Measurements from ENCODE around the gene MSH3. TPM values are rescaled to one million over a fixed set of nuclear protein-coding genes. Genes with fewer than 3 reads are reported as not detected.

MSH3 gene
- total RNA-seq, 1 donor from 2014 or later = 17.0 TPM

GRCh38 chr5:80904533-80905187 lies 250.2 kb downstream of the MSH3 start:
- peaks cover 7% of the 10 kb centered on the region for H3K4me1 ChIP-seq
- DNase-seq = no peak
- intact Hi-C loops (cut with DNase I) = no loop called here
- H3K4me3 ChIP-seq = no peak overlapping the region
- H3K36me3 ChIP-seq = no peaks in the 10 kb centered on the region
- no peaks in the 10 kb centered on the region for H3K27me3 ChIP-seq (ENCODE audit: low read depth)
- ATAC-seq = peak; percentile 32 to 47
- H3K27ac ChIP-seq = no peak overlapping the region
- H3K9me3 ChIP-seq = peaks cover 10% of the 10 kb centered on the region
- TF ChIP-seq CTCF (IDR thresholded peaks at IDR 0.05) = no peak

GRCh38 chr5:80905405-80905804 lies 251.0 kb downstream of the MSH3 start:
- Histone ChIP-seq H3K4me3 (no peak overlapping the region), H3K4me1 (peaks cover 7% of the 10 kb centered on the region), H3K27ac (no peak overlapping the region), H3K9me3 (peaks cover 10% of the 10 kb centered on the region), H3K36me3 (no peaks in the 10 kb centered on the region), H3K27me3 (ENCODE audit: low read depth) (no peaks in the 10 kb centered on the region)
- TF ChIP-seq CTCF (IDR thresholded peaks at IDR 0.05) = no peak
- ATAC-seq (no peak), DNase-seq (no peak)
- intact Hi-C loops (cut with DNase I) = no loop called here

- intact Hi-C loops (cut with DNase I) = no loop called here
- Histone ChIP-seq H3K4me3 (no peak overlapping the region), H3K27me3 (ENCODE audit: low read depth) (no peaks in the 10 kb centered on the region), H3K4me1 (no peaks in the 10 kb centered on the region), H3K36me3 (no peaks in the 10 kb centered on the region), H3K27ac (no peak overlapping the region), H3K9me3 (no peaks in the 10 kb centered on the region)
- ATAC-seq (no peak), DNase-seq (no peak)
- no peak for TF ChIP-seq CTCF (IDR thresholded peaks at IDR 0.05)
Observed at GRCh38 chr5:80912479-80912878, 258.0 kb downstream of the MSH3 start.

GRCh38 chr5:80915716-80916115 lies 261.3 kb downstream of the MSH3 start:
- ATAC-seq = no peak
- no peak overlapping the region for H3K27ac ChIP-seq
- intact Hi-C loops (cut with DNase I) = no loop called here

GRCh38 chr5:80916676-80917075 lies 262.2 kb downstream of the MSH3 start:
- no peak for DNase-seq
- no peaks in the 10 kb centered on the region for H3K36me3 ChIP-seq
- H3K27me3 ChIP-seq (ENCODE audit: low read depth) = no peaks in the 10 kb centered on the region
- intact Hi-C loops (cut with DNase I) = no loop called here
- no peaks in the 10 kb centered on the region for H3K9me3 ChIP-seq
- TF ChIP-seq CTCF (IDR thresholded peaks at IDR 0.05) = no peak
- no peak for ATAC-seq
- no peak overlapping the region for H3K27ac ChIP-seq
- H3K4me3 ChIP-seq = no peak overlapping the region
- H3K4me1 ChIP-seq = no peaks in the 10 kb centered on the region

More at GRCh38 chr5:80915716-80916115, 261.3 kb downstream of the MSH3 start:
- Histone ChIP-seq H3K27me3 (ENCODE audit: low read depth) (no peaks in the 10 kb centered on the region), H3K4me1 (no peaks in the 10 kb centered on the region), H3K4me3 (no peak overlapping the region), H3K9me3 (no peaks in the 10 kb centered on the region), H3K36me3 (no peaks in the 10 kb centered on the region)
- no peak for TF ChIP-seq CTCF (IDR thresholded peaks at IDR 0.05)
- no peak for DNase-seq

All from lower lobe of right lung (tissue), 2 donors.